ENCODE results near the gene PLBD2. TPM values are rescaled to one million over a fixed set of nuclear protein-coding genes. Genes with fewer than 3 reads are reported as not detected.

The PLBD2 gene
- total RNA-seq, 1 donor from 2014 or later: 38.1 TPM

GRCh38 chr12:113390064-113391043, 32.0 kb downstream of the PLBD2 start:
- TF ChIP-seq POLR2AphosphoS5 (IDR thresholded peaks at IDR 0.05; ENCODE audit: insufficient read depth in 1 of 2, low read depth in 1 of 2): no peak
- TF ChIP-seq POLR2A (IDR thresholded peaks at IDR 0.05): no peak
- no peak for TF ChIP-seq CTCF (IDR thresholded peaks at IDR 0.05)
- Histone ChIP-seq H3K27ac (no peak overlapping the region), H3K27me3 (no peaks in the 10 kb centered on the region), H3K4me3 (no peak overlapping the region), H3K36me3 (peaks cover 0 to 35% of the 10 kb centered on the region in 2 donors), H3K4me1 (no peaks in the 10 kb centered on the region), H3K9me3 (no peaks in the 10 kb centered on the region)
- DNase-seq (ENCODE audit: extremely low spot score in 2 of 2): no peak
- intact Hi-C loops (cut with DNase I): no loop called here

GRCh38 chr12:113391145-113391544, 32.8 kb downstream of the PLBD2 start:
- no peak for DNase-seq (ENCODE audit: extremely low spot score in 2 of 2)
- no peak overlapping the region for H3K27ac ChIP-seq
- intact Hi-C loops (cut with DNase I): no loop called here
- H3K9me3 ChIP-seq: no peaks in the 10 kb centered on the region
- no peaks in the 10 kb centered on the region for H3K27me3 ChIP-seq
- H3K36me3 ChIP-seq: peaks cover 0 to 34% of the 10 kb centered on the region in 2 donors
- H3K4me1 ChIP-seq: no peaks in the 10 kb centered on the region
- no peak overlapping the region for H3K4me3 ChIP-seq
- TF ChIP-seq POLR2AphosphoS5 (IDR thresholded peaks at IDR 0.05; ENCODE audit: insufficient read depth in 1 of 2, low read depth in 1 of 2) (no peak), POLR2A (IDR thresholded peaks at IDR 0.05) (no peak), CTCF (IDR thresholded peaks at IDR 0.05) (no peak)

- Histone ChIP-seq H3K9me3 (no peaks in the 10 kb centered on the region), H3K27me3 (no peaks in the 10 kb centered on the region), H3K27ac (no peak overlapping the region), H3K36me3 (peaks cover 0 to 30% of the 10 kb centered on the region in 2 donors), H3K4me3 (no peak overlapping the region), H3K4me1 (no peaks in the 10 kb centered on the region)
- TF ChIP-seq POLR2AphosphoS5 (IDR thresholded peaks at IDR 0.05; ENCODE audit: insufficient read depth in 1 of 2, low read depth in 1 of 2) (no peak), CTCF (IDR thresholded peaks at IDR 0.05) (no peak), POLR2A (IDR thresholded peaks at IDR 0.05) (no peak)
- intact Hi-C loops (cut with DNase I): no loop called here
- DNase-seq (ENCODE audit: extremely low spot score in 2 of 2): no peak
Observed at GRCh38 chr12:113391650-113392337, 33.4 kb downstream of the PLBD2 start.

GRCh38 chr12:113392520-113392919, 34.1 kb downstream of the PLBD2 start:
- H3K9me3 ChIP-seq: no peaks in the 10 kb centered on the region
- TF ChIP-seq POLR2AphosphoS5 (IDR thresholded peaks at IDR 0.05; ENCODE audit: insufficient read depth in 1 of 2, low read depth in 1 of 2) (no peak), POLR2A (IDR thresholded peaks at IDR 0.05) (no peak)
- no peak overlapping the region for H3K4me3 ChIP-seq
- no peaks in the 10 kb centered on the region for H3K4me1 ChIP-seq
- intact Hi-C loops (cut with DNase I): no loop called here
- DNase-seq (ENCODE audit: extremely low spot score in 2 of 2): no peak
- H3K27me3 ChIP-seq: no peaks in the 10 kb centered on the region
- H3K27ac ChIP-seq: no peak overlapping the region
- peaks cover 0 to 24% of the 10 kb centered on the region in 2 donors for H3K36me3 ChIP-seq

GRCh38 chr12:113392988-113393579, 34.7 kb downstream of the PLBD2 start:
- Histone ChIP-seq H3K4me1 (no peaks in the 10 kb centered on the region), H3K4me3 (no peak overlapping the region), H3K36me3 (peaks cover 0 to 23% of the 10 kb centered on the region in 2 donors), H3K9me3 (no peaks in the 10 kb centered on the region), H3K27me3 (no peaks in the 10 kb centered on the region), H3K27ac (no peak overlapping the region)
- no peak for DNase-seq (ENCODE audit: extremely low spot score in 2 of 2)
- TF ChIP-seq CTCF (IDR thresholded peaks at IDR 0.05): no peak
- TF ChIP-seq POLR2A (IDR thresholded peaks at IDR 0.05): no peak
- no peak for TF ChIP-seq POLR2AphosphoS5 (IDR thresholded peaks at IDR 0.05; ENCODE audit: insufficient read depth in 1 of 2, low read depth in 1 of 2)
- intact Hi-C loops (cut with DNase I): no loop called here

Data from vagina (tissue), 2 donors.